Measurements from ENCODE around the gene SLC10A6.
A peak's percentile ranks its signal among the peaks of the same experiment; 100 is the strongest.

Gene SLC10A6

GRCh38 chr4:86846921-86847320 lies 2.3 kb downstream of the SLC10A6 start:
- DNase-seq, result no peak

GRCh38 chr4:86845593-86845992 lies 3.6 kb downstream of the SLC10A6 start:
- DNase-seq, result no peak

GRCh38 chr4:86841309-86841708 lies 7.9 kb downstream of the SLC10A6 start:
- peak; percentile 11 for DNase-seq

- DNase-seq, result no peak
These were observed 8.3 kb downstream of the SLC10A6 start for GRCh38 chr4:86840858-86841257.

- DNase-seq, result no peak
These were observed 11.3 kb downstream of the SLC10A6 start for GRCh38 chr4:86837691-86838503.

DNA sequence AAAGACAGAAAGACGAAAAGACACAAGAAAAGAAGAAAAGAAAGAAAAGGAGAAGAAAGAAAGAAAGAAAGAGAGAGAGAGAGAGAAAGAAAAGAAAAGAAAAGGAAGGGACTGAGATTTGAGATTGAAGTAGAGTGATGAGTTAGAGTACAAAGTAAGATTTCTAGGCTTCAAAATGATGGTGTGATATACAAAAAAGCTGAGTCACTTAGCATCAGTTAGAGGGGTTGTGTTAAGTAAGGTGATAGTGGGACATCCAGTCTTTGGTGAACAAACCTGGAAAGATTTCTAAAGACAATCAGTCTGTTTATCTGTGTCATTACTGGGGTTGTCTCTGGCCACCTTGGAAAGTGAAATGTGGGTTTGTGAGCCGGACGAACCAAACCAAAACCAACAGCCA lies 13.5 kb downstream of the SLC10A6 start:
- no peak for DNase-seq

- peak; percentile 83 for DNase-seq
These were observed 14.3 kb downstream of the SLC10A6 start for GRCh38 chr4:86834901-86835300.

DNA sequence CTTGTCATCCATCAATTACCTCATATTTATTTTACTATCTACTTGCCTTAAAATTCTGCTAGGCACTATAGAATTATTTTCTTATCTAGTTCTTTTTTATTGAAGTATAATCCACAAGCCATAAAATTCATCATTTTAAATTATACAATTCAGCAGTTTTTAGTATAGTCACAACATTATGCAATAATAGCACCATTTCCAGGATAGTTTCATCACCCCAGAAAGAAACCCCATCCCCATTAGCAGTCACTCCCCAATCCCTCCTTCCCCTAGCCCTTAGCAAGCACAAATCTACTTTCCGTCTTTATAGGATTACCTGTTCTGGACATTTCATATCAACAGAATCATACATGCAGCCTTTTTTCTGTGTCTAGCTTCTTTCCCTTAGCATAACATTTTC lies 15.6 kb downstream of the SLC10A6 start:
- DNase-seq, result no peak

DNA sequence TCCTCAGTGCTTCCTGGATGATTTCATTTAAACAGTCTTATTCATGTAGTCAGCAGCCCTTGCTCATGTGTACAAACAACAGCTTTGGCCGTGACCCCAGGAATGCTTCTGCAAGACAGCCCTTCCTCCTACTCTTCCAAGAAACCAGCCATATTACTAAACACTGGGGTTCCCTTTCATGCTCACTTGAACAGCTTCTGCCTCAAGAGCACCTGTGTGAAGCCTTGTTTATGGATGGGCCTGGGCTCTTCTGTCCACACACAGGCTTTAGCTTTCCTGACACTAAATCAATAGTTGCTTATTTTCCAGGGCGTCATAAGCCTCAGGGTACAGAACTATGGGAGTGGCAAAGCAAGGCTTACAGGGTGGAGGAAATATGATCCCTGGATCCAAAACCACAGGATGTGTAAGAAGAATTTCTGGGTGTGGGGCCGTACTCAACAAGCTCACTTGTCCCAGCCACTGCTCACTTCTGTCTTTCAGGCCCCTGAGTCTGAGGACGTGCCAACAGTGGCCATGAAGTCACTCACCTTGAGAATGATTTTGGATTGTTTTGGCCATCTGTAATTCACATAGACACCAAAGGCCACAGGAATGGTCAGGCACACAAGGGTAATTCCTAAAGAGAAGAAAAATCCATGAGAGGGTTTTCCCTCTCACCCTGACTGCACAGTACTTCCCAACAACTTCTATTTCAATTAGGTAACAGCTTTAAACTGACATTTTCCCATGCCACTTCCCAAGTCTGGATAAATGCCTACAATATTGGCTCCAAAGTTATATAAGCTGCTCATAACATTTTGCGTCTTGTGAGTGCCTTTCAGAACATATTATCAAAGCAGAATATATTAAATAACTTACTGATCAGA lies 17.7 kb downstream of the SLC10A6 start:
- peak; percentile 88 for DNase-seq

- DNase-seq, result no peak
These were observed 23.7 kb downstream of the SLC10A6 start for GRCh38 chr4:86825511-86825910.

DNA sequence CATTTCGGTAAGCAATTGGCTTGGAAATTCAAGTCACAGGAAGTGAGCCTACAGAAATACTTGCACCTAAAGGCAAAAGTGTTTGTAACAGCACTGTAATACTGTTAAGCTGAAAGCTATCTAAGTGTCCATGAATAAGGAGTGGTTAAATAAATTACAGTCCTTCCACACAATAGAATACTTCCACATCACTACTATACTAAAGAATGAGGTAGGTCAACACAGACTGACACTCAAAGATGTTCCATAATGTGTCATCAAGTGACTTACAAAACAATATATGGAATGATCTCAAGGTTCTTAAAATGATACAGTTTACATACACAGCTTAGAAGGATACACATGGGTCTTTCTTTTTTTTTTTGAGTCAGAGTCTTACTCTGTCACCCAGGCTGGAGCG lies 27.0 kb downstream of the SLC10A6 start:
- peak; percentile 6 for DNase-seq

DNA sequence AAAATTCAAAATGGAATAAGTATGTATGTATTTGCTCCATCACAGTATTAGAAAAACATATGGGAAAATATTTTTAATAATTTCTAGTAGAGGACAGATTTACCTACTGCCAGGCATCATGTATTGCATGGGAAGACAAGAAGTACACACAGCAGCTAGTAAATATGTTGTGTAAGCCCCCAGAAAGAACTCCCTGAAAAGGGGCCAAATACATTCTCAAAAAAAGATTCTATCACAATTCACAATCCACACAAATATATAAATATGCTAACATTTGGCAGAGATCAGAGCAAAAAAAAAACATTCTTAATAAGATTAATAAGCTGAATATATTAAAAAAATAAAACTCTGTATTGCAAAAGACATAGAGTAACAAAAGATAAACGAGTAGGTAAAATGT lies 28.0 kb downstream of the SLC10A6 start:
- DNase-seq, result no peak

GRCh38 chr4:86819561-86819960 lies 29.6 kb downstream of the SLC10A6 start:
- DNase-seq, result no peak

DNA sequence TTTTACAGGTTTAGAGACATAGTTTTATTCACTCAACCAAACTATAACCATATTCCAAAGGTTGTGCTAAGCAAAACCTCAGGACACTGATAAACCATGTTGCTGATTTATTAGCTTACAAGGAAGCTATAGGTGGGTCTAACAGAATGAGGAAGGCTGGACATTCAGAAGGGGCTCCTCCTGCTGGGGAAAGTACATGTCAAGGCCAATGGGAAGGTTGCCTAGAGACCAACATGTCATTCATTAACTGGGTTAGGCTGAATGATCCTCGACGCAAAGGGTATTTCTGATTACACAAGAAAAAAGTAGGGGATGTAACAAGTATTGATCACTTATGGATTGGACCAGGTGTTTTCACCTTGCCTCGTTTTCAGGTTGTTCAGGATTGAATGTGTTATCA lies 30.3 kb downstream of the SLC10A6 start:
- no peak for DNase-seq

DNA sequence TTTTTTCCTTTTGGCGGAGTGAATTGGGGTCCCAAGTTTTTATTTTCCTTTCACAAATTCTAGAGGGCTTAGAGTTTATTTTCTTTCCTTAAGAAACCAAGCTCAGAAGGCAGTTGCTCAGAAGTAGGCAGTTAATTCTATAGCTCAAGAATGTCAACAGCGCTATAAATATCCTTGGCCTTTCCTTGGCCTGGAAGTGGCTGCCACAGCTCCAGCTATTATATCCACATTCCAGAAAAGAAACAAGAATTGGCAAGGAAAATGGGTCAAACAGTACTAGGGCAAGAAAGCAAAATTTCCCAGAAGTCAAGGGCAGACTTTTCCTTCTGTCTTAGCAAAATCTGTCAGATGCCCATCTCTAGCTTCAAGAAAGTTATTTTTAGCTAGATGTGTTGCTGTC lies 31.0 kb downstream of the SLC10A6 start:
- no peak for DNase-seq

DNA sequence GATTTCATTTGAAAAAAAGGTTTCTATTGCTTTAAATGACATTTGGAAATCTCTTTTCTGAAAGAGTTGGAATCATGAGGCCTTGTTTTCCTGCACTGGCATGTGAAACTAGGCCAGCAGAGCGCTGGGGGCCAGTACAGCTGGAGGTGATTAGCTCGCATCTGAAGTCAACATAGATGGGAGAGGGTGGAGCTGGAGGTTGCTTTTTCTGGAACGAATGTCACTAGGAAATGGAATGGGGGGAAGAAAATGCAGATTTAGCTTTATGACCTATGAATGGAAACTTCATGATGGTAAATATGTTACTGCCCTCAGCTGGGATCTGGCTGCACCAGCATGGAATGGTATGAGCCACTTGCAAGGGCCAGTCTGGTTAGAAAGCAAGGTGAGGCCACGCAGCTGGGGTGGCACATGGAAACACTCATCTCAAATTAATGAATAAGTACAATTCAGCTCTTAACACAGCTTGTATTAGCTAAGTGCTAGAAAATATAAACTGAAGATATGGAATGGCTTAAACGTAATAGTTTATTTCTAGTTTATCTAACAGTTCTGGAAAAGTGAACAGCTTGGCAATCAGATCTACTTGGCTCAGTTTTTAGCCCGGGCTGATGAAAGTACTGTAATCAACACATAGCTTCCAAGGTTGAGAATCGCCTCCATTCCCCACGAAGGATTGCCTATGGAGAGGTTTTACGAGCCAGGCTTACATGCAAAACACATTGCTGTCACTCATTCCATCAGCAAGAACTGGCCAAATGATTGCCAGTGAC lies 32.5 kb downstream of the SLC10A6 start:
- no peak for DNase-seq

DNA sequence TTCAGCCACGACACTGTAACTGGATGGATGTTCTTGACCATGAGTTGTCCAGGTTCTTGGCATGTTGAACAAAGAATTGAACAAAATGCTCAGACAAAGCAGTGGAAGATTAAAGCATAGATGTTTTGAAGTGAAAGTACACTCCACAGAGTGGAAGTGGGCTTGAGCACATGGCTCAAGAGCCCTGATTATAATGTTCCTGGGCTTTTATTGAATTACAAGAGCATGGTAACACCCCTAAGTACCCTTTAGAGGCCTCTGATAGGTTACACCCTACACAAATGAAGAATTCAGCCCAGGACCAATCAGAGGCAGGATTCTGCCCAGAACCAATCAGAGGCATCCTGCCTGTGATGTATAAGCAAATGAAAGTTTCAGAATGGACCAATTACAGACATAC lies 33.5 kb downstream of the SLC10A6 start:
- no peak for DNase-seq

GRCh38 chr4:86810847-86811246 lies 38.3 kb downstream of the SLC10A6 start:
- DNase-seq, result no peak

GRCh38 chr4:86809809-86810208 lies 39.4 kb downstream of the SLC10A6 start:
- DNase-seq, result no peak

DNA sequence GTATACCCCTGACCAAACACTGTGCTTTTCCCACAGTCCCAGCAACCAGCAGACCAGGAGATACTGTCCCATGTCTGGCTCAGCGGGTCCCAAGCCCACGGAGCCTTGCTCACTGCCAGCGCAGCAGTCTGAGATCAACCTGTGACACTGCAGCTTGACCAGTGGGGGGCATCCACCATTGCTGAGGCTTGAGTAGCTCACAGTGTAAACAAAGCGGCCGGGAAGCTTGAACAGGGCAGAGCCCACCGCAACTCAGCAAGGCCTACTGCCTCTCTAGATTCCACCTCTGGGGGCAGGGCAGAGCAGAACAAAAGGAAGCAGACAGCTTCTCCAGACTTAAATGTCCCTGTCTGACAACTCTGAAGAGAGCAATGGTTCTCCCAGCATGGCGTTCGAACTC lies 58.1 kb downstream of the SLC10A6 start:
- DNase-seq, result no peak

DNA sequence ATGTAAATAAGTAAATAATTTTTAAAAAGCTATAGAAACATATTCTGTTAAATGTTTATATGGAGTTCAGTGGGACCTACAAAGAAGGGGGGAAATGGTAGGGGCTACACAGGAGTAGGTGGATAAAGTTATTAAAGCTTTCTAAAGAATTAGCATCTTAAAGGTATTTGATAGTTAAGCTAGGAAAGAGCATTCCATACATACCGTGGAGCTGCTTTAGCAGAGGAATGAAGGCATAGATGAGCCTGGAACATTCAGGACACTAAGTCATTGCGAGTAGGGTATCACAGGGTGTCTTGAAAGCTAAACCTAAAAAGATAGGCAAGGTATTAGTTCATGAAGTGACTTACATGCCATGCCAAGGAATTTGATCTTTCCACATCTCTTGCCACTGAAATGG lies 60.4 kb downstream of the SLC10A6 start:
- DNase-seq, result no peak

- DNase-seq, result no peak
These were observed 71.0 kb downstream of the SLC10A6 start for GRCh38 chr4:86778175-86778574.

DNA sequence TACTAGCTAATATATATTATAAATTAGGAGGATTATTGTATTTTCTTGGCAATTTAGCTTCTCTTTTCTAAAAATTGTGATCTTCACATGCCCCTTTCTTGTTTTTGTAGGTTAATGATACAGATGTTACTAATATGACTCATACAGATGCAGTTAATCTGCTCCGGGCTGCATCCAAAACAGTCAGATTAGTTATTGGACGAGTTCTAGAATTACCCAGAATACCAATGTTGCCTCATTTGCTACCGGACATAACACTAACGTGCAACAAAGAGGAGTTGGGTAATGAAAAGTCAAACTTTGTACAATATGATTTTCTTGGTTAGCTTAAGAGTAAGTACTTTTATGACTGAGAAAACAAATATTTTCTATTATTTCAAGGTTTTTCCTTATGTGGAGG lies 74.1 kb downstream of the SLC10A6 start:
- DNase-seq, result peak; percentile 1
